Fibroblast of mammary gland (primary cell): Measurements from ENCODE around the gene FURIN.
"Not testable (repeated sequence)": the region's sequence is repeated elsewhere in the genome, so short reads cannot be mapped to it uniquely, and the experiment has no call there.

Experiments used
- DNase-seq: peaks from one replicate; pipeline ENCODE4 v3.0.0-alpha.2; 2010; ENCODE audit warnings: low read depth
- H3K4me3 ChIP-seq: 2 replicates; pipeline ENCODE4 v1.5.1; 2011; ENCODE audit warnings: low read depth, mild to moderate bottlenecking, low read length, moderate library complexity; ENCODE audit not compliant: control insufficient read depth
- CTCF ChIP-seq: conservative IDR thresholded peaks from 2 replicates; pipeline ENCODE4 v1.5.1; 2011; ENCODE audit warnings: low read depth, low read length, inconsistent platforms; ENCODE audit not compliant: control insufficient read depth, insufficient read depth

Gene FURIN

GRCh38 chr15:90892498-90893174, 24.2 kb downstream of the FURIN start:
- no peak overlapping the region for H3K4me3 ChIP-seq
- no peak for TF ChIP-seq CTCF

GRCh38 chr15:90893175-90894090, 25.0 kb downstream of the FURIN start:
- no peak overlapping the region for H3K4me3 ChIP-seq
- no peak for TF ChIP-seq CTCF
- no peak for DNase-seq

More at GRCh38 chr15:90892498-90893174, 24.2 kb downstream of the FURIN start:
- DNase-seq = no peak

- TF ChIP-seq CTCF = peak; percentile 10
- no peak for DNase-seq
- no peak overlapping the region for H3K4me3 ChIP-seq
These were observed 27.3 kb downstream of the FURIN start for GRCh38 chr15:90895571-90896117.

- DNase-seq, H3K4me3 ChIP-seq: not testable (repeated sequence)
These were observed 28.8 kb downstream of the FURIN start for GRCh38 chr15:90897131-90897655.

GRCh38 chr15:90901175-90902039, 33.0 kb downstream of the FURIN start:
- DNase-seq = no peak
- no peak for TF ChIP-seq CTCF
- H3K4me3 ChIP-seq = peak overlapping the region; percentile 69

GRCh38 chr15:90902040-90902839, 33.9 kb downstream of the FURIN start:
- DNase-seq = peak; percentile 66
- H3K4me3 ChIP-seq = peak overlapping the region; percentile 69
- peak; percentile 71 for TF ChIP-seq CTCF
